IMR-90 (cell line): ENCODE data around the gene ATXN3L. TPM values are rescaled to one million over a fixed set of nuclear protein-coding genes. Genes with fewer than 3 reads are reported as not detected.

Experiments used
- ATAC-seq: fragments of 200-7000 bp; cut with Tn5 transposase; 2 replicates; pipeline ENCODE4 v1.9.1; 2020; ENCODE audit warnings: low read depth, mild to moderate bottlenecking, moderate library complexity
- BruUV-seq: library from RNA; stranded (reverse); fragments of 400-500 nt; replicated peaks from 2 replicates; lab custom pipeline; 2021; lab: Mats Ljungman, UMichigan
- CTCF ChIA-PET: fragments of 300-600 bp; formaldehyde crosslinking; extraction: SDS; loops from one replicate; lab custom pipeline; 2021; ENCODE audit warnings: antibody characterized with exemption; lab: Yijun Ruan, JAX
- POLR2A ChIA-PET: fragments of 300-600 bp; sonication (Branson Sonifier 250); formaldehyde crosslinking; loops from one replicate; lab custom pipeline; 2022; ENCODE audit warnings: antibody characterized with exemption; ENCODE audit not compliant: unreplicated experiment; lab: Charles Lee
- DNase-seq: peaks from one replicate; pipeline ENCODE4 v3.0.0; 2013
- H2AFZ ChIP-seq: replicated peaks from 2 replicates; pipeline ENCODE3; 2013; ENCODE audit warnings: low read length, mild to moderate bottlenecking; ENCODE audit not compliant: poor library complexity
- H2AK5ac ChIP-seq: 2 replicates; pipeline ENCODE4 v1.6.1; 2013; ENCODE audit warnings: low read depth, low read length, inconsistent platforms
- H2AK9ac ChIP-seq: replicated peaks from 2 replicates; pipeline ENCODE3; 2013; ENCODE audit warnings: mild to moderate bottlenecking, low read depth, low read length, moderate library complexity; ENCODE audit not compliant: poor library complexity
- H2BK120ac ChIP-seq: 2 replicates; pipeline ENCODE4 v1.6.1; 2013; ENCODE audit warnings: low read depth, low read length, inconsistent platforms
- H2BK15ac ChIP-seq: 3 replicates; pipeline ENCODE4 v1.6.1; 2013; ENCODE audit warnings: low read depth, low read length, inconsistent platforms
- H2BK20ac ChIP-seq: 2 replicates; pipeline ENCODE4 v1.6.1; 2013; ENCODE audit warnings: low read depth, mild to moderate bottlenecking, inconsistent platforms, low read length, moderate library complexity
- H2BK5ac ChIP-seq: 2 replicates; pipeline ENCODE4 v1.6.1; 2013; ENCODE audit warnings: mild to moderate bottlenecking, low read depth, low read length, inconsistent platforms; ENCODE audit not compliant: poor library complexity, severe bottlenecking
- H3K14ac ChIP-seq: replicated peaks from 2 replicates; pipeline ENCODE4 v1.6.1; 2013; ENCODE audit warnings: low read depth, low read length, inconsistent platforms
- H3K18ac ChIP-seq: 2 replicates; pipeline ENCODE4 v1.6.1; 2013; ENCODE audit warnings: low read depth, low read length, control low read depth
- H3K23ac ChIP-seq: 2 replicates; pipeline ENCODE4 v1.6.1; 2013; ENCODE audit warnings: low read depth, low read length, inconsistent platforms
- H3K27ac ChIP-seq: 2 replicates; pipeline ENCODE4 v1.5.1; 2013; ENCODE audit warnings: mild to moderate bottlenecking, control low read depth, low read length; ENCODE audit not compliant: insufficient read depth
- H3K27me3 ChIP-seq: 2 replicates; pipeline ENCODE4 v1.6.1; 2013; ENCODE audit warnings: low read length; ENCODE audit not compliant: control insufficient read depth, insufficient read depth
- H3K36me3 ChIP-seq: 2 replicates; pipeline ENCODE4 v1.6.1; 2013; ENCODE audit warnings: low read length, mixed read lengths; ENCODE audit not compliant: control insufficient read depth, insufficient read depth
- H3K4ac ChIP-seq: 2 replicates; pipeline ENCODE4 v1.6.1; 2013; ENCODE audit warnings: low read depth, low read length, inconsistent platforms
- H3K4me1 ChIP-seq: 2 replicates; pipeline ENCODE4 v1.6.1; 2013; ENCODE audit warnings: low read length, mixed read lengths; ENCODE audit not compliant: control insufficient read depth, insufficient read depth
- H3K4me2 ChIP-seq: 2 replicates; pipeline ENCODE4 v1.6.1; 2013; ENCODE audit warnings: low read depth, mild to moderate bottlenecking, control low read depth, low read length, moderate library complexity
- H3K4me3 ChIP-seq: 2 replicates; pipeline ENCODE4 v1.5.1; 2013; ENCODE audit warnings: low read depth, mild to moderate bottlenecking, control low read depth, low read length, moderate library complexity; ENCODE audit not compliant: insufficient read depth
- H3K56ac ChIP-seq: 2 replicates; pipeline ENCODE4 v1.6.1; 2013; ENCODE audit warnings: low read length, inconsistent platforms; ENCODE audit not compliant: insufficient read depth; ENCODE audit errors: extremely low read depth
- H3K79me1 ChIP-seq, 2 experiments: 2 replicates each; pipeline ENCODE4 v1.6.1; 2013; ENCODE audit warnings: low read length in 2 of 2, inconsistent platforms in 1 of 2, low read depth in 1 of 2
- H3K9ac ChIP-seq: 2 replicates; pipeline ENCODE4 v1.6.1; 2013; ENCODE audit warnings: low read depth, low read length, control low read depth
- H3K9me1 ChIP-seq: 2 replicates; pipeline ENCODE4 v1.6.1; 2013; ENCODE audit warnings: low read length, inconsistent platforms; ENCODE audit not compliant: insufficient read depth
- H3K9me3 ChIP-seq: 2 replicates; pipeline ENCODE4 v1.6.1; 2013; ENCODE audit warnings: low read length; ENCODE audit not compliant: control insufficient read depth, insufficient read depth
- H4K20me1 ChIP-seq: 2 replicates; pipeline ENCODE4 v1.6.1; 2013; ENCODE audit warnings: low read length, inconsistent platforms; ENCODE audit not compliant: insufficient read depth
- H4K5ac ChIP-seq: 2 replicates; pipeline ENCODE4 v1.6.1; 2013; ENCODE audit warnings: mild to moderate bottlenecking, low read depth, low read length, control low read depth
- H4K8ac ChIP-seq, 2 experiments: 2 replicates each; pipeline ENCODE4 v1.6.1; 2013; ENCODE audit warnings: low read depth in 2 of 2, low read length in 2 of 2, control low read depth in 1 of 2, inconsistent platforms in 1 of 2
- H4K91ac ChIP-seq: 2 replicates; pipeline ENCODE4 v1.6.1; 2013; ENCODE audit warnings: low read depth, low read length, inconsistent platforms; ENCODE audit not compliant: insufficient read depth
- CEBPB ChIP-seq: IDR thresholded peaks from 2 replicates; pipeline ENCODE4 v1.6.1; 2012; ENCODE audit warnings: low read depth, low read length, improper control_type of control experiment
- CHD1 ChIP-seq: IDR thresholded peaks from 2 replicates; pipeline ENCODE4 v1.6.1; 2012; ENCODE audit warnings: low read depth, low read length, improper control_type of control experiment
- ELK1 ChIP-seq: fragments of 150-350 bp; IDR thresholded peaks from 2 replicates; pipeline ENCODE4 v1.6.1; 2016; ENCODE audit warnings: low read depth, mild to moderate bottlenecking, low read length, moderate library complexity, borderline replicate concordance
- FOS ChIP-seq: fragments of 150-350 bp; IDR thresholded peaks from 2 replicates; pipeline ENCODE4 v1.6.1; 2016; ENCODE audit warnings: low read depth, low read length
- MAZ ChIP-seq: IDR thresholded peaks from 2 replicates; pipeline ENCODE4 v1.6.1; 2012; ENCODE audit warnings: low read depth, mild to moderate bottlenecking, low read length, improper control_type of control experiment, moderate library complexity, borderline replicate concordance
- MXI1 ChIP-seq: IDR thresholded peaks from 2 replicates; pipeline ENCODE4 v1.6.1; 2012; ENCODE audit warnings: low read depth, mild to moderate bottlenecking, low read length, moderate library complexity, borderline replicate concordance
- NFE2L2 ChIP-seq: fragments of 150-350 bp; IDR thresholded peaks from 2 replicates; pipeline ENCODE4 v1.6.1; 2016; ENCODE audit warnings: low read depth, mild to moderate bottlenecking, low read length
- POLR2A ChIP-seq: IDR thresholded peaks from 2 replicates; pipeline ENCODE4 v1.6.1; 2012; ENCODE audit warnings: mild to moderate bottlenecking, low read depth, low read length
- RAD21 ChIP-seq: IDR thresholded peaks from 2 replicates; pipeline ENCODE4 v1.6.1; 2012; ENCODE audit warnings: low read length, improper control_type of control experiment
- RCOR1 ChIP-seq: IDR thresholded peaks from 2 replicates; pipeline ENCODE4 v1.6.1; 2012; ENCODE audit warnings: mild to moderate bottlenecking, low read length, improper control_type of control experiment; ENCODE audit not compliant: insufficient replicate concordance
- RFX5 ChIP-seq: IDR thresholded peaks from 2 replicates; pipeline ENCODE4 v1.8.0; 2012; ENCODE audit warnings: low read depth, mild to moderate bottlenecking, low read length, moderate library complexity
- SMC3 ChIP-seq: fragments of 150-350 bp; IDR thresholded peaks from 2 replicates; pipeline ENCODE4 v1.6.1; 2016; ENCODE audit warnings: low read depth, mild to moderate bottlenecking, antibody characterized with exemption, low read length, moderate library complexity
- WGBS, 2 experiments: methylation state at CpG; one replicate each; pipeline versions ENCODE4 v1.1.5 to v1.1.7; 2013; ENCODE audit warnings: missing lambda C conversion rate in 2 of 2; ENCODE audit not compliant: insufficient read length in 1 of 2; ENCODE audit errors: extremely low coverage in 2 of 2; 5-methylcytosine and 5-hydroxymethylcytosine counted together
- dilution Hi-C: fragments of 300-500 bp; cut with HindIII; formaldehyde crosslinking; loops from one replicate; pipeline ENCODE4 v1.14.3; 2018; ENCODE audit warnings: low sequenced_read_pairs; ENCODE audit not compliant: unreplicated experiment
- in situ Hi-C: fragments of 300-500 bp; cut with MboI; formaldehyde crosslinking; loops from 3 replicates; pipeline ENCODE4 v1.14.3; 2019; ENCODE audit warnings: low sequenced_read_pairs, inconsistent platforms, mixed read lengths
- intact Hi-C: fragments of 100-400 bp; cut with micrococcal nuclease; formaldehyde crosslinking; loops from 2 replicates; pipeline ENCODE4 v1.10.0; 2022
- polyA plus RNA-seq, 3 experiments: library from polyadenylated mRNA; depleted of rRNA; stranded (reverse); fragments of >200 nt; gene quantifications; 2 replicates each; pipeline ENCODE4 v1.2.3, GENCODE V29; 2012; ENCODE audit warnings: low replicate concordance in 1 of 3
- total RNA-seq: library from RNA; depleted of rRNA; stranded (reverse); fragments of >200 nt; gene quantifications from 2 replicates; pipeline ENCODE4 v1.2.3, GENCODE V29; 2012

Gene ATXN3L
- total and polyA plus RNA-seq, 2 of the 4 experiments (the other 2 are of a cell fraction): not detected

GRCh38 chrX:13366698-13367097 lies 46.8 kb upstream of the ATXN3L start:
- Histone ChIP-seq H2AFZ (no peak overlapping the region), H3K79me1 (no peaks in the 10 kb centered on the region), H2BK120ac (no peak overlapping the region), H3K4me3 (no peak overlapping the region), H4K91ac (no peak overlapping the region), H3K4ac (no peak overlapping the region), H2BK20ac (no peak overlapping the region), H4K5ac (no peak overlapping the region), H3K27ac (no peak overlapping the region), H2AK9ac (no peak overlapping the region), H2AK5ac (no peak overlapping the region), H3K4me1 (no peaks in the 10 kb centered on the region), H3K4me2 (no peak overlapping the region), H4K20me1 (no peaks in the 10 kb centered on the region), H4K8ac (no peak overlapping the region), H3K36me3 (no peaks in the 10 kb centered on the region), H2BK5ac (no peak overlapping the region), H3K27me3 (no peaks in the 10 kb centered on the region), H3K9me3 (no peaks in the 10 kb centered on the region), H3K23ac (no peak overlapping the region), H3K56ac (no peak overlapping the region), H3K18ac (no peak overlapping the region), H3K9me1 (no peaks in the 10 kb centered on the region), H3K9ac (no peak overlapping the region), H3K14ac (no peak overlapping the region), H2BK15ac (no peak overlapping the region)
- WGBS, 2 experiments: 80% methylated on average over 1 of the region's 4 CpGs; no CpG with 5 or more reads in 1 of the 2 experiments
- in situ Hi-C loops: no loop called here
- DNase-seq: no peak
- dilution Hi-C loops: no loop called here
- TF ChIP-seq MXI1 (no peak), POLR2A (no peak), RFX5 (no peak), CHD1 (no peak), FOS (no peak), CEBPB (no peak), MAZ (no peak), ELK1 (no peak), SMC3 (no peak), RAD21 (no peak), NFE2L2 (no peak), RCOR1 (no peak)
- CTCF ChIA-PET: interaction anchor here (0.6 kb wide), 1 partner anchor 21 kb away, joined by 3 read pairs; no protein-coding TSS in a partner anchor
- no peak for ATAC-seq
- intact Hi-C loops: no loop called here
- no TSS peak for BruUV-seq
- POLR2A ChIA-PET: no interaction called here
